ENCODE results near the gene RAB3IP.
"Not testable (repeated sequence)": the region's sequence is repeated elsewhere in the genome, so short reads cannot be mapped to it uniquely, and the experiment has no call there.

The RAB3IP gene

GRCh38 chr12:69835081-69835480 lies 96.4 kb downstream of the RAB3IP start:
- no peak for DNase-seq (ENCODE audit: low spot score)

GRCh38 chr12:69836015-69836414 lies 97.4 kb downstream of the RAB3IP start:
- no peak for DNase-seq (ENCODE audit: low spot score)

GRCh38 chr12:69837191-69837590 lies 98.5 kb downstream of the RAB3IP start:
- DNase-seq (ENCODE audit: low spot score): peak; percentile 53

- DNase-seq (ENCODE audit: low spot score): no peak
Measured at GRCh38 chr12:69837657-69838415, 99.2 kb downstream of the RAB3IP start.

GRCh38 chr12:69840727-69841126 lies 102.1 kb downstream of the RAB3IP start:
- DNase-seq (ENCODE audit: low spot score): no peak

DNA sequence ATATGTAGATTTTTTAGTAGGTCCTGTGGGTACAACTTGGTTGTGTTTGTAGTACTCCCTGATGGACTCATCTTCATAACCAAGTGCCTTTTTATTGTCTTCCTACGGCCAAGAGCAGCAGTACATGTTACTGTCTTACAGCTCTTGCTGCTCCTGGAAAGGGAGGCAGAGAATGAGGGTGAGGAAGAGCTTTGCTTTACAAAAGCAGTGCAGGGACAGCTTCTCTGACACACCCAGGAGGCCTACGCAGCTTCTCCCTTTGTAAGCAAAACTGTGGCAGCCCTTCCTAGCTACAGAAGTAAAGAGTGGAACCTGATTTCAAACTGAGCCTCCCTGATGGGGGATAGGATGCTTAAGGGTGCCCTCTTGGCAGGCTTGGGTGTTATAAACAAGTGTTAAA lies 104.9 kb downstream of the RAB3IP start:
- no peak for DNase-seq (ENCODE audit: low spot score)

DNA sequence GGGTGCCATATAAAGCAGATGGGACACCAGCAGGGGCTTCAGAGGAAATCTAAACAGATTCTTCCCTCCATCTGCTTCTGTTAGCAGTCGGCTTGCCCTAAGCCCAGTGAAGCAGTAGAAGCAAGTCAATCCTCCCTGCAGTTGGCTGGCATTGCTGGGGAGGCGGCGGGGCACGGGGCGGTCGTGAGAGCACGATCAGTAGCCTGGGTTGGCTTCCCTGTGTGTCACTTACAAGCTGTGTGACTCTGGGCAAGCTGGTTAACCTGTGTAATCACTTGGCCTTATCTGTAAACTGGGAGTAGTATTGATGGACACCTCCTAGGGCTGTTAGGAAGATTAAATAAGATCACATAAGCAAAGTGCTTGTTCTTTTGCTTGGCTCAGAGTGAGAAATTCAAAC lies 105.8 kb downstream of the RAB3IP start:
- DNase-seq (ENCODE audit: low spot score): no peak

DNA sequence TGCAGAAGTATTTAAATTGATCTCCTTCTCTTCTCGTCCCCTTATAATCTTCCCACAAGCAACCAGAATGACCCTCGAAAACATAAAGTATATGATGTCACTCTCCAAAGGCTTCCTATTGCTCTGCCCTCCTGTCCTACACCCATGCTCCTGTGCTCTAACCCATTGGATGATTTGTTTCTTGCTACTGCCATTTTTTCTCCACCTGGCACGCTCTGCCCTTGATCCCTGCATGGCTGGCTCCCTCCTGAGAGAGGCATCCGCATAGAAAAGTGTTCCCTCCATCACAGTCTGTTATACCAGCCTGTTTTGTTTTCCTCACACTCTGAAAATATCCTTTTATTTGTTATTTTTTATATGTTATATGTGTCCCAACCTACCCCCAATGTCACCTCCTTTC lies 106.2 kb downstream of the RAB3IP start:
- DNase-seq (ENCODE audit: low spot score): no peak

GRCh38 chr12:69846976-69847375 lies 108.3 kb downstream of the RAB3IP start:
- DNase-seq (ENCODE audit: low spot score): peak; percentile 55

- no peak for DNase-seq (ENCODE audit: low spot score)
Measured at GRCh38 chr12:69851976-69852375, 113.3 kb downstream of the RAB3IP start.

DNA sequence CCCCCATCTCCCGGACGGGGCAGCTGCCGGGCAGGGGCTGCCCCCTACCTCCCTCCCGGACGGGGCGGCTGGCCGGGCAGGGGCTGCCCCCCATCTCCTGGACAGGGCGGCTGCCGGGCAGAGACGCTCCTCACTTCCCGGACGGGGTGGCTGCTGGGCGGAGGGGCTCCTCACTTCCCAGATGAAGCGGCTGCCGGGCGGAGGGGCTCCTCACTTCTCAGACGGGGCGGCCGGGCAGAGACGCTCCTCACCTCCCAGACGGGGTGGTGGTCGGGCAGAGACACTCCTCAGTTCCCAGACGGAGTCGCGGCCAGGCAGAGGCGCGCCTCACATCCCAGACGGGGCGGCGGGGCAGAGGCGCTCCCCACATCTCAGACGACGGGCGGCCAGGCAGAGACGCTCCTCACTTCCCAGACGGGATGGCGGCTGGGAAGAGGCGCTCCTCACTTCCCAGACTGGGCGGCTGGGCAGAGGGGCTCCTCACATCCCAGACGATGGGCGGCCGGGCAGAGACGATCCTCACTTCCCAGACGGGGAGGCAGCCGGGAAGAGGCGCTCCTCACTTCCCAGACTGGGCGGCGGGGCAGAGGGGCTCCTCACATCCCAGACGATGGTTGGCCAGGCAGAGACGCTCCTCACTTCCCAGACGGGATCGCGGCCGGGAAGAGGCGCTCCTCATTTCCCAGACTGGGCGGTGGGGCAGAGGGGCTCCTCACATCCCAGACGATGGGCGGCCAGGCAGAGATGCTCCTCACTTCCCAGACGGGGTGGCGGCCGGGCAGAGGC lies 114.7 kb downstream of the RAB3IP start:
- DNase-seq (ENCODE audit: low spot score): not testable (repeated sequence)

- DNase-seq (ENCODE audit: low spot score): no peak
Measured at GRCh38 chr12:69866698-69867097, 128.0 kb downstream of the RAB3IP start.

DNA sequence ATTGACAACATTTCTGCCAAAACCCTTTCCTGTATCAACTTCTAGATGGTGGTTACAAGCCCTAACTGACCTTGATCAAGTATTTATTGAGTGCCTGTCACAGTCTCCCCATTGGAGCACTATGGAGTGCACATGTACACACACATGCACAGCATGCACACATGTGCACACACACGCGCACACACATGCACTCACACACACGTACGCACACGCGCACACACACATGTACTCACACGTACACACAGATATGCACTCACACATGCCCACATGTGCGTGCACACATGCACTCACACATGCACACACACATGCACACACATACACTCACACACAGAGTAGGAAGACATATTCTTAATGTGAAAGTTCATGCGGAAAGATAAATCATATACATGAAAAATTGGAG lies 130.0 kb downstream of the RAB3IP start:
- no peak for DNase-seq (ENCODE audit: low spot score)

DNA sequence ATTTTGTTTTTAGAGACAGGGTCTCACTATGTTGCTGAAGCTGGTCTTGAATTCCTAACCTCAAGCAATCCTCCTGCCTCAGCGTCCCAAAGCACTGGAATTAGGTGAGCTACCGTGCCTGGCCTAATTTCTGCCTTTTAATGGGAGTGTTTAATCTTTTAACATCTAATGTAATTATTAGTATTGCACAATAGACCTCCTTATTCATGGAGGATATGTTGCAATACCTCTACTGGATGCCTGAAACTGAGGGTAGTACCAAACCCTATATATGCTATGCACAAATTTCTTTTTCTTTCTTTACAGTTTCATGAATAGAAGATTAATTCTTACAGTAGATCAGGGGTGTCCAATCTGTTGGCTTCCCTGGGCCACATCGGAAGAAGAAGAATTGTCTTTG lies 134.1 kb downstream of the RAB3IP start:
- no peak for DNase-seq (ENCODE audit: low spot score)

Measured in putamen (tissue), 1 donor.